ENCODE measurements around the gene CHORDC1.
"Not testable (repeated sequence)": the region's sequence is repeated elsewhere in the genome, so short reads cannot be mapped to it uniquely, and the experiment has no call there.

Gene CHORDC1

DNA sequence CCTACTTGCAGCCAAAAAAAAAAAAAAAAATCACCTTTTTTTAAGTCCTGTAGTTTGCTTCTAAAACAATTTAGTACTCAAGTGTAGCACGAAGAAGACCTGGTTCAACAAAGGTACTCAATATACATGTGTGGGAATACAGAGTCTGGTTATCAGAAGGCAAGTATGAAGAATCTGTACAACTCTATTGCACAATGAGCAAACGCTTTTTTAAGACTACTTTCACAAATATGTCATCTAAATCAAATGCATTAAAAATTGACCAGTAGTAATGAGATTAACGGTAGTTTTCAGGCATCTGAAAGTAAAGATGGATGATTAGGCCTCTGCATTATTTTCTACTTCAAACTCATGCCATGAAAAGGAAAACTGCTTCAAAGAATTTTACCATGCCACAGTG lies 9.5 kb downstream of the CHORDC1 start:
- no peak for DNase-seq

DNA sequence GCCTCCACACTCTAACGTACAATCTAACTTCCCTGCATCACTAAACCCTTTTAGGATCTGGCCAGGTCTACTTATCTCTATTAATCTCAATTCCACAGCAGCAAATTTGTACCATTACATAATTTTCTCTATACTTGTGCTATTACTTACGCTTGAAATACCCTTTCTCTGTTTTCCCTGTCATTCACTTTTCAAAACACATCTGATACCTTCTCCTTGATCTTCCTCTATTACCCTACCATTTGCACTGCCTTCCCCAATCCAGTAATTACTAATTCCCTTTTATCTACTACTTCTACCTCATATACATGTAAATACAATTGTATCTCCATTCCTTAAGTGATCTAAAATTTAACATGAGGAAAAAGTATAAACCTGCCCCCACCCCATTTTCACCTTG lies 14.0 kb downstream of the CHORDC1 start:
- no peak for DNase-seq

DNA sequence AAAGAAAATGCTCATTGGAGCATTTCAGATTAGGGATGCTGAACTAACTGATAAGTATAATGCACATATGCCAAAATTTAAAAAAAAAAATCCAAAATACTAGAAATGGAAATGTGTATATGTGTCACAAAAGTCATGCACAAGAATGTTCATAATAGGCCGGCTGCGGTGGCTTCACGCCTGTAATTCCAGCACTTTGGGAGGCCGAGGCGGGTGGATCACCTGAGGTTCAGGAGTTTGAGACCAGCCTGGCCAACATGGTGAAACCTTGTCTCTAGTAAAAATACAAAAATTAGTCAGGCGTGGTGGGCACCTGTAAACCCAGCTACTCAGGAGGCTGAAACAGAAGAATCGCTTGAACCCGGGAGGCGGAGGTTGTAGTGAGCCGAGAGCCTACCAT lies 14.9 kb downstream of the CHORDC1 start:
- DNase-seq, result not testable (repeated sequence)

DNA sequence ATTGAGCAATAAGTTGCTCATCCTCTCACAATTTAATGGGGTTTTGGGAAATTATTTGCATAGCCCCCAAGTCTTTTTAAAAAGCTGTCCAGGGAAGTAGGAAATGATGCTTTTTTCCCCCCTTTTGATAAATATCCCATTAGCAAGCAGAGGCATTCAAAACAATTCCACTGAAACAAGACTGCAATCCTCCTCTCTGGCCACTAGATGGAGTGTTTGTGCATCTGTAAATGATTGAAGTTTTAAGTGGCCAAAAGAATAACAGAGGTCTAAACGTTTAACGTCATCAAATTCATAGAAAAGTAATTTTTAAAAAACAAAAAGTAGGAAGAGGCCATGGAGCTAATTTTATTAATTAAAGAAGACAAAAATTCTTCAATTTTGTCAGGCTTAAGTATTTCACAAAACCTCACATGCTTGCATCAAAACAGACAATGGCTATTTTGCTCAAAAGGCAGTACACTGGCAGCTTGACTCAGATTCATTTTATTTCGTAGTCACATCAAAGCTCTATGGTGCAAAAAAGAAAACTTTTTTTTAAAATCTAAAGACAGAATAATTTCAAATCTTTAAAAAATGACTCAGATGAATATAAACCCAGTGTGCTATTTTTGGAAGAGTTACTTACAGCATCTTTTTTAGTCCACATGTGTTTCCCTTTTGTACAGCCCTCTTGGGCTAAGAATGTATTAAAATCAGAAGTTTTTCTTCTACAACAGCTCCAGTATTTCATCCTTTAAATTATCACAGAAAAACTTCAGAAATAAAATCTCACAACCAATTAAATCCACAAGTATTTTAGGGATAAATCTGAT lies 17.8 kb downstream of the CHORDC1 start:
- DNase-seq, result no peak

DNA sequence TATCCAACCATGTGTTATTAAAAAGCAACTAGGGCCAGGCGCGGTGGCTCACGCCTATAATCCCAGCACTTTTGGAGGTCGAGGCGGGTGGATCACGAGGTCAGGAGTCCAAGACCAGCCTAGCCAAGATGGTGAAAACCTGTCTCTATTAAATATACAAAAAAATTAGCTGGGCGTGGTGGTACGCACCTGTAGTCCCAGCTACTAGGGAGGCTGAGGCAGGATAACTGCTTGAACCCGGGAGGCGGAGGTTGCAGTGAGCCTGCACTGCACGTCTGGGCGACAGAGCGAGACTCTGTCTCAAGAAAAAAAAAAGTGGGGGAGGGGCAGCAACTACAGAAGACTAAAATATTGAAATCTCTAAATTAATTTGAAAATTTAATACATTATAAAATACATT lies 18.4 kb downstream of the CHORDC1 start:
- DNase-seq, result no peak

DNA sequence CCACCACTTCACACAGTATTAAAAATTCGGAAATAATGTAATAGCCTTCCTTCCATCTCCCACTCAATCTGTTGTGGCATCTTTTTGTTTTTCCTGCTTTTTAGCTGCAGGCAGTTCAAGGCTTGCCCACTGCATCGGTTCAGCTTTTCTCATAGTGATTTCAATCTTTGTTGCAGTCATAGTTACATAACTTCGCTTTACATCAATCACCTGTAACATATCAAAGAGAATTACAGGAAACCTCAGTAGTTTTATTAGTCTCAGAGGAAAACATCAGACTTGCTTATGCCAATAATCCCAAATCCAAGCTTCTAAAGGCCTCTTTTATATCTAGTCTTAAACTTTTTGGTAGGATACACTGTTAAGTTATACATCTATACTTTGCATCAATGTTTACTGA lies 20.5 kb downstream of the CHORDC1 start:
- no peak for DNase-seq

DNA sequence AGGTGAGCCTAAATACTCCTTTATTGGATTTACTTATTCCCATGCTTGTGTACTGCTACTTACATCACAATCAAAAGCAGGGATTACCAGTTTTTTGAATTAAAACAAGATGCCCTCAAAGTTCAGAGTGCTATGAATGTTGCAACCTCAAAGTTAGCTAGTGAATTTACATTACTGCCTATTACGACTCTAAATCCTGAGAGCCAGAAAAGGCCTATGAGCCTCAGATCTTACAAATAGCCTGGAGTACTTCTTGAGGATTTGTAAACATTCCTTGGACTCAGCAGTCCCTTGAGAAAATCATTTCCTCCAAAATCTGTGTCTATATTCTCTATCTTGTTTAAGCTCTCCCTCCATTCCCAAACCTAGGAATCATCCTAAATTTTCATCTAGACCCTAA lies 25.5 kb downstream of the CHORDC1 start:
- no peak for DNase-seq

DNA sequence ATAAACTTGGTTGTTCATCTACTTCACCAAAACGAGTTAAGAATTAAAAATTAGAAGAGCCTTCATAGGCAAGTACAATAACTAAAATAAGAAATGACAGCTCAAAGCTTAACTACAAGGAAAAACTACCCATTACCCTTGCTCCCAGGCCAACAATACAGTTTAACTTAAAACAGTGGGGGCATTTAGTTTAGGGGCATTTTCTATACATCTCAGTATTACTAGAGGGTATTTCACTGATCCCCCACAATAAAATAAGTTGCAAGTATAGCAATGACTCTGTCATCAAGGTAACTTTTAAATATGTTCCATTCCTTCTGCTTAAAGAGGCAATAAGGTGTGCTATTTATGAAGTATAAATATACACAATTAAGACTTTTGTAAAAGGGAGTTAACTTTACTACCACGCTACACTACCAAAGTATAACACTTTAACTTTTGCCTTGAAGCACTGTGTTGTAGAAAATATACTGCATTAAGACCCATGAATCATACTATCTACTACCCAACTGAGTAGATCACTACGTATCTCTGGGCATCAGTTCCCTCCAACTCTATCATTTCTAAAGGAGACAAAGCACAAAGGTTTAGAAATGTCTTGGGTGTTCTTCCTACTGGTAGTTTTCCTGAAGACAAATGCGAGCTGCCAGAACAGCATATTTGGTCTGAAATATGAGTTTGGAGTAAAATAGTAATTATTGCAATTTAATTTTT lies 29.8 kb downstream of the CHORDC1 start:
- no peak for DNase-seq

DNA sequence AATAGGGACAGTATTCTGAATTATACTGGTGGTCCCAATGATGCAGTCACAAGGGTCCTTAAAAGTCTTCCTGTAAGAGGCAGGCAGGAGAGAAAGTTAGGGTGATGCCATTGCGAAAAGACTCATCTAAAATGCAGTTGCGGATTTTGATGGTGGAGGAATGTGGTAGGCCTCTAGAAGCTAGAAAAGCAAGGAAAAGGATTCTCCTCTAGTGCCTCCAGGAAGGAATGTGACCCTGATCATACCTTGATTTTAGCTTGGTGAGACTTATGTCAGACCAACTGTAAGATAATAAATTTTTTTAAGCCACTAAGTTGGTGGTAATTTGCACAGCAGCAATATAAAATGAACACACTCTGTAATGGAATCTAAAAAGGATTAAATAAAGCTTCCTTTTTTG lies 33.8 kb downstream of the CHORDC1 start:
- no peak for DNase-seq

DNA sequence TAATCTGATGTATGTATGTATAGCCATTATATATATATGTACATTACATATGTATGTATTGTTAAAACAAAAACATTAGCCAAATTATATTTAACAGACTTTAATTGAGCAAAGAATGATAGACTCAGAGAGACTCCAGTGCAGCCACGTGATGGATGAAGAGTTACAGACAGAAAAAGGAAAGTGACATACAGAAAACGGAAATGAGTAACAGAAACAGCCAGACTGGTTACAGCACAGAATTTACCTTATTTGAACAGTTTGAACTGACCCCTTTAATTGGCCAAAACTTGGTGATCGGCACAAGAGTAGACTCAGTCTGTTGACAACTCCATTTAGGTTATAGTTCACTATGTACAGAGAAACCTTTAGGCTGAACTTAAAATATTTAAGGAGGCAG lies 35.0 kb downstream of the CHORDC1 start:
- DNase-seq, result no peak

DNA sequence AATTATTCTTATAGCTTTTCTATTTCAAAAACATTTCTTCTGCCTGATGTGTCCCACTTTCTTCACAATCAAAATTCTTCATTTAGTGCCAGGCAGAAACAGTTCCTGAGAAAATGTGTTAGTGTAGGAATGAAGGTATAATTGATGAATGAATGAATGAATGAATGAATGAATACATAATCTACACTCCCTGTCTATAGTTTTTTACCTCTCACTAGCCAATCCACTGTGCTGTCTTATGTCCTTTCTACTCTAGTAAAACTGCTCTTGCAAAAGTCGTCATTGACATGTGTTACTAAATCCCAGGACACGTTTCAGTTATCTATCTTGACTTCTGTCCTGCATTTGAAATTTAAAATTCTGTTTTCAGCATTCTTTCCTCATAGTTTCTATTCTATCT lies 42.9 kb downstream of the CHORDC1 start:
- DNase-seq, result no peak

DNA sequence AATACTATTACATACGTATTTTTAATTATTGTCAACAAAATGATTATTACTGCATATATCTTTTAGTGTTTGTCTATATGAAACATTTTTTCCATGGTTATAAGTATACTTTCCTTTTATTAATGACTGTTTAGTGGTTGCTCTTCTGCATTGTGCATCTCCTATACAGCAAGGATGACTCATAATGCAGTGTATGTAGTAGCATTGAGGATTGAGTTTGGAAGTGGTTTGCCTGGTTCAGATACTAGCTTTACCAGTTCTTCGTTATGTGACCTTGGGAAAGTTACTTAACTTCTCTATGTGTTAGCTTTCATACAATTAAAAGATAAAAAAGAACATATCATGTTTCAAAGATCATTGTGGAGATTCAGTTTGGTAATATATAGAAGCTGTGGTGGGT lies 44.1 kb downstream of the CHORDC1 start:
- DNase-seq, result no peak

DNA sequence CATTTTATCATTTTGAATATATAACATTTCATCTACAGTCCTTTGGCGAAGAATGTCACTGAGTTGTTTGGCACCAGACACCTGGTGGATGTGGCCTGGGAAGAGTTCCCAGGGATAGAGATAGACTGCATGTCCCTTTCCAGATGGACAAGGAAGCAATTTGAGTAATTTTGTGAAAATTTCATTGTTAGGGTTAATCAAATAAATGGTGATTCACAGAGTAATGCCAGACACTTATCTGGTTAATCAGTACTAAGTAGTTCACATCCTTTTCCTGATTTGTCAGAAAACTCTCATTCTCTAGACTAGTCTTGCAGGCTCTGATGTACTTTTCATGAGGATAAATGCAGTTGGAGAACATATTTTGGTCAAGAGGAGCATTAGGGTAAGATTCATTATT lies 46.8 kb downstream of the CHORDC1 start:
- no peak for DNase-seq

DNA sequence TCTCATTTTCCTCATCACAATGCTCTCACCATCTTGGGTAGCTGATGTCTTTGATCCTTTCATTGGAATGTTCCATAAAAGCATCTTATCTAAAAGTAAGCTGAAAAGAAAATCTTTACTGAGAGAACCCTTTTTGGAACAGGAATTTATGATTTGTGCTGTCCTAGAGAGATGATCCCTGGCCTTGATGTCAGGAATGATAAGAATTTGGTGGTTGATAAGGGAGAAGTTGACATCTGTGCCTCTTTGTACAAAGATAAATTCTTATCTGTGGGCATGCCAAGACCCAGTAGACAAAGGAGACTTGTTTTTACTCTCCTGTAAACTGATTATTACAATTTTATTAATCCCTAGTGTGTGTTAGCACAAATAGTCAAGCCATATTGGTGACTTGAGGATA lies 51.5 kb downstream of the CHORDC1 start:
- no peak for DNase-seq

DNA sequence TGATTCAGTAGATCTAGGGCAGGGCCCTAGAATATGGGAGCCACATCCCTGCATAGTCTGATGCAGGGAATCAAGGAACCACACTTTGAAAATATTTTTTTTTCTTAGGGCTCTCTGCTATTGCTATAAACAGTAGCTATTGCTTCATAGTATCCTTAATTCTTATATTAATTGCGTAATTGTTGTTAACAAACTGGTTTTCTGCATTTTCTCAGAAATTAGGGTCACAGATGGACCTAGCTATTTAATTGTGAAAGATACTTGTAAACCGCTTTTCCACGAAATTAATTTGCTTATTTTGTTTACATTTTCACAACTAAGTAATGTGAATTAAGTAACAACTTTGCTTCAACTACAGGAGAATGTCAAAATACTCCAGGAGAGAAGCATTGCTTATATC lies 54.3 kb downstream of the CHORDC1 start:
- no peak for DNase-seq

DNA sequence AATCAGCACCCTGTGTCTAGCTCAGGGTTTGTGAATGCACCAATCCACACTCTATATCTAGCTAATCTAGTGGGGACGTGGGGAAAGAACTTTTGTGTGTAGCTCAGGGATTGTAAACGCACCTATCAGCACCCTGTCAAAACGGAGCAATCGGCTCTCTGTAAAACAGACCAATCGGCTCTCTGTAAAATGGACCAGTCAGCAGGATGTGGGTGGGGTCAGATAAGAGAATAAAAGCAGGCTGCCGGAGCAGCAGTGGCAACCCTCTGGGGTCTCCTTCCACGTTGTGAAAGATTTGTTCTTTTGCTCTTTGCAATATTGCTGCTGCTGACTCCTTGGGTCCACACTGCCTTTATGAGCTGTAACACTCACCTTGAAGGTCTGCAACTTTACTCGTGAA lies 55.1 kb downstream of the CHORDC1 start:
- DNase-seq, result not testable (repeated sequence)

DNA sequence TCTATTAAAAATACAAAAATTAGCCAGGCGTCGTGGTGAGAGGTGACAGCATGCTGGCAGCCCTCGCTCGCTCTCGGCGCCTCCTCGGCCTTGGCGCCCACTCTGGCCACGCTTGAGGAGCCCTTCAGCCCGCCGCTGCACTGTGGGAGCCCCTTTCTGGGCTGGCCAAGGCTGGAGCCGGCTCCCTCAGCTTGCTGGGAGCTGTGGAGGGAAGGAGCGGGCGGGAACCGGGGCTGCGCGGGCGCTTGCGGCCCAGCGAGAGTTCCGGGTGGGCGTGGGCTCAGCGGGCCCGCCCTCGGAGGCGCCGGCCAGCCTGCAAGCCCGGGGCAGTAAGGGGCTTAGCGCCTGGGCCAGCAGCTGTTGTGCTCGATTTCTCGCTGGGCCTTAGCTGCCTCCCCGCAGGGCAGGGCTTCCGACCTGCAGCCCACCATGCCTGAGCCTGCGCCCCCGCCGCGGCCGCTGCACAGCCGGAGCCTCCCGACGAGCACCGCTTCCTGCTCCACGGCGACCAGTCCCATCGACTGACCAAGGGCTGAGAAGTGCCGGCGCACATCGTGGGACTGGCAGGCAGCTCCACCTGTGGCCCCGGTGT lies 55.8 kb downstream of the CHORDC1 start:
- DNase-seq, result not testable (repeated sequence)

Data from SIG-M5 (cell line).